H1 (cell line): ENCODE results near the gene PLEKHG4. TPM values are rescaled to one million over a fixed set of nuclear protein-coding genes. Genes with fewer than 3 reads are reported as not detected.

ENCODE experiments used
- CBX5 ChIP-seq: fragments of 300-800, 300-1000 bp; sonication (generic); IDR thresholded peaks from 2 replicates; pipeline ENCODE4 v1.7.1; 2016; ENCODE audit warnings: antibody characterized with exemption, low read length, low read depth
- CBX8 ChIP-seq: fragments of 300-800, 300-1000 bp; sonication (generic); IDR thresholded peaks from 2 replicates; pipeline ENCODE4 v1.7.1; 2016; ENCODE audit warnings: low read depth, low read length, borderline replicate concordance
- KDM4A ChIP-seq: IDR thresholded peaks from one replicate; pipeline ENCODE4 v1.7.1; 2012; ENCODE audit warnings: low read depth, mild to moderate bottlenecking, moderate library complexity, low read length, inconsistent platforms; ENCODE audit not compliant: severe bottlenecking
- SP2 ChIP-seq: IDR thresholded peaks from 2 replicates; pipeline ENCODE4 v1.6.1; 2012; ENCODE audit warnings: mild to moderate bottlenecking, low read length, inconsistent platforms
- SUZ12 ChIP-seq: fragments of 200-600 bp; sonication (generic); IDR thresholded peaks from 2 replicates; pipeline ENCODE4 v1.6.1; 2012; ENCODE audit warnings: mild to moderate bottlenecking, inconsistent platforms, low read length, moderate library complexity, mixed read lengths
- TAF7 ChIP-seq: optimal IDR thresholded peaks from 2 replicates; pipeline ENCODE3; 2011; ENCODE audit warnings: low read depth, mild to moderate bottlenecking, inconsistent platforms, low read length, moderate library complexity, borderline replicate concordance
- TCF12 ChIP-seq: IDR thresholded peaks from 2 replicates; pipeline ENCODE4 v1.6.1; 2011; ENCODE audit warnings: low read depth, mild to moderate bottlenecking, low read length
- polyA plus RNA-seq, 7 experiments: library from polyadenylated mRNA; depleted of rRNA in 3 of 7; stranded (reverse) in 5 of 7; unstranded in 2 of 7; fragments of >200 nt in 5 of 7; fragments of 200-250 nt in 2 of 7; gene quantifications; 1 replicate in 5 of 7; 2 replicates in 1 of 7; 4 replicates in 1 of 7; pipeline versions ENCODE4 v1.2.1 to v1.2.3, GENCODE V29; 2011 to 2013; ENCODE audit warnings: missing spikeins in 2 of 7, mixed read lengths in 2 of 7
- total RNA-seq: library from RNA; stranded (reverse); fragmentation: NEBNext Ultra II Directional; extraction: Animal tissue kit (Norgen Biotek cat#: 25700); gene quantifications from 2 replicates; pipeline ENCODE4 v1.2.1, GENCODE V29; 2021

PLEKHG4 gene
- total and polyA plus RNA-seq, 2 of the 8 experiments (the other 6 are each of a cell fraction or from before 2014, with no cell fraction given) = 7.7 to 11.1 TPM

DNA sequence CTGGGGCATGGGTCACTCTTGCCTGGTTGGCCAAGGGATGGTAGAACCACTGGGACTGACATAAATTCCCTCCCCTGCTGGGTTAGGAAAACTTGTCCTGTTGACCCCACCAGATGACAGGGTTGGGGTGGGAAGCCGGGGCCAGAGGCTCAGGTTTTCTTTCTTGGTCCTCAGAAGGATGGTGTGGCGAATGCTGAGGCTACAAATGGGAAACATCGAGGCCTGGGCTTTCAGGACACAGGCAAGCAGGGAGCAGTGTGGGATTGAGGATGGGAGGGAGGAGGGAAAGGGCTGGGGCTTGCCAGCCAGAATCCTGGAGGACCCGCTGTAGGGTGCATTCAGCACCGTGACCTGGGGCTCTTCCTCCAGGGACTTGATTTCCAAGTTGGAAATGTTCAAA is 14.5 kb upstream of the PLEKHG4 start (continued):
- no peak for TF ChIP-seq CBX8
- TF ChIP-seq TAF7 = no peak
- no peak for TF ChIP-seq SP2
- no peak for TF ChIP-seq KDM4A
- no peak for TF ChIP-seq SUZ12
- TF ChIP-seq TCF12 = no peak
- TF ChIP-seq CBX5 = no peak
